GM18520 (cell line): ENCODE data around the gene HDAC8.
"Not testable (repeated sequence)": the region's sequence is repeated elsewhere in the genome, so short reads cannot be mapped to it uniquely, and the experiment has no call there.

Source experiments
- ATAC-seq: cut with Tn5 transposase; IDR thresholded peaks from one replicate; pipeline ENCODE4 v1.9.1; 2021; ENCODE audit not compliant: unreplicated experiment

The HDAC8 gene

DNA sequence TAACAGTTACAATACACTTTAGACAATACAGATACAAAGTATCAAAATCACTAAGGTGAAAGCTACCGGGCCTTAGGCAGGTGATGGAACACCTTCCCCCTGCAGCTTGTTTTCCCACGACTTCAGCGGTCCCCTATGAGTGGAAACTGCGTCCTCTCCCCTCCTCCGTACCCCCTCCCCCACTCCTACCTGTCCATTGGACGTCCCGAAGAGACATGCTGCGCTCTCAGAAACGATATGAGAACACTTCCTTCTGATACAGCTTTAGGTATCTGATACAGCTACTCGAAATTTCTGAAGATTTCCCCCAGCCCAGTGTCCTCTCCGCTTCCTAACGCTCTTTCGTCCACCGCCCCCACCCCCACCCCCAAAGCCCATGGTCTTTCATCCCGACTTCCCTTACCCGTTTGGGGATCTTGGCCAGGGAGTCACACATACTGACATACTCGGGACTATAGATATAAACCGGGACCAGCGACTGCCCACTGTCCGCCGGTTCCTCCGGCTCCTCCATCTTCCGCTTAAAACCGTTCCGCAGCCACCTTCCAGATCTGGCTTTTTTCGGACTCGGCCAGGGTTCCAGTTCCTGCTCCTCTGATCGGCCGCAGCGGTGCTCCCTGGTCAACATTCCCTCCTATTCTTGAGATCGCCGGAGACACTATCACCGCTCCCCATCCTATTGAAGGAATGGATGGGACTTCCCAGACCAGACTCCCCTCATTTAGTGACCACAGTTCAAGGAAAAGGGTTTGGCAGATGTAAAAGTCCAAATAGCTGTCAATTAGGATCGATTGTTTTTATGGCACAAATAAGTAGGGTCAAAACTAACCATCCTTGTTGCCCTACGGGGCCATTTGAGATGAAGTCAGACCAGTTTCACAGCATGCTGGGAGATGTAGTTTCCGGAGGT, at the start of gene HDAC8:
Gene HDAC8 (minus strand): TSS at position 596 of the 910 bp plus-strand sequence. CDS start 82 bp downstream, at position 514.
- ATAC-seq = peak; percentile 93

DNA sequence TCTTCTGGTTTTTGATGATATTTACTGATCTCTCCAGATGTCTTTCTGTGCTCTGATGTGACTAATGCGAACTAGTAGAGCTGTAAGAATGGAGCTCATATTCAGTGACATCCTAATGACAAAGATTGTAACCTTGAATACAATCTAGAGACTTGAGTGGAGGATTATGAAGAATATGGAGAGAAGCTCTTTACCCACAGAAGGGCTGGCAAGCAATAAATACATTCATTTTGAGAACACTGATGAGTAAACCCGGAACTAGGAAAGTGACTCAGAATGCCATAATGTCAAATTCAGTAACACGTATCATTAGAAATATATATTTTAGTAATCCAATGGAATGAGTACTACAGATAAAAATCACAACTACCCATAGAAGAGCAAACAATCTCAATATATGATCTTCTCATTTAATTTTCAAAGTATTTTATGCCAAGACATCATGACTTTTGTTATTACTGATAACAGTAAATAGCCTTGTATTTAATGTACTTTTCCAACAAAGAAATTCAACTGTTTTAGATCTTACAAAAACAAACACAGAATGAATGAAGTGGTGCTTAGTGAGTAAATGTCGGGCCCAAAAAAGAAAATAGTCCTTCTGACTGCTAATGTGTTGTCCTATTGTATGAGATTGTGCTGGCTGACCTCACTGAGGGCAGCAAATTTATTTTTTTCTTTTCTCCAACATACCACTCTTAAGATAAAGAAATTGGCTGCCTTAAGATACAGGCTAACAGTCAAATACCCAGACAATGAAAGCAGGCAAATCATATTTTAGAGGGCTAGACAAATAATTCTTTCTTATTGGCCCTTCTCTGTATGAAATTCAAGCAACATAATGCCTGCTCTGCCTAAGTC, 49.2 kb upstream of the HDAC8 start:
- ATAC-seq = peak; percentile 91

DNA sequence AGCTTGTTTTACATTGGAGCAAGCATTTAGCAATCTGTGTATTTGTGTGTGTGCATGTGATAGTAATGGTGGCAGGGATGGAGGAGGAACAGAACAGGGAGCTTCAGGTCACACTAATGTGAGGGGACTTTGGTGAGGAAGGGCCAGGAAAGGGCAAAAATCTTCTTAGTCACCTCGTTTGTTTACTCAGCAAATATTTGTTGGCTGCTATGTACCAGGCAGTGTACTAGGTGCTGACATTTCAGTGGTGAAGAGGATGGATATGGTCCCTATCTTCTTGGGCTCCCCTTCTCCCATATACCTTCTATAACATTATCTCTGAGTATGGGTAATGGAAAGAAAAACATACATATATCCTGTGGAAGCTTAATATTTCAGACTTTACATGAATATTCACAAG, 48.5 kb upstream of the HDAC8 start:
- ATAC-seq = peak; percentile 5

DNA sequence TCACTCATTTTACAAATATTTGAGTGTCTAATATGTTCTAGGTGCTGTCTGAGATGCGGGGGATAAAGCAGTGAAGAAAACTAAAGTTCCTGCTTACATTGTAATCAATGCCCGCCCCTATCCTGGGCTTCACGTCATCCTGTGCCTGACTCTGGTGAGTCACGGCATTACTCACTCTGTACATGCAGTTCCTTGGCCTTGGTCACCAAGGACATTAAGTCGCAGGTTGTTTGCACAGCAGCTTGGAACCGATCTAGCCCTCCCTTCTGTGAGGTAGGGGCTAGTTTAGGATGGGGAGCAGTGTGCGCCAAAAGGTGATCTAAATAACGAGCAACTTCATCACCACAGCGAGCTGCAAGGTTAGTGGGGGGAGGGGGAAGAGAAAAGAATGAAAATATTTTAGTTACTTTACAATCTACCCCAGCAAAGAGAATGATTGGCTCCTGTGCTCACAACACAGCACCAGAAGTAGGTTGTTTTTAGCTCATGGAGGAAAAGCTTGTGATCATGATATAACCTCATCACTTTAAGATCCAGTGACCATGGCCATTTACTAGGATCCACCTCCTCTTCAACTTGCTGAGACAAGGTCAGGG, 48.0 kb upstream of the HDAC8 start:
- ATAC-seq = no peak

DNA sequence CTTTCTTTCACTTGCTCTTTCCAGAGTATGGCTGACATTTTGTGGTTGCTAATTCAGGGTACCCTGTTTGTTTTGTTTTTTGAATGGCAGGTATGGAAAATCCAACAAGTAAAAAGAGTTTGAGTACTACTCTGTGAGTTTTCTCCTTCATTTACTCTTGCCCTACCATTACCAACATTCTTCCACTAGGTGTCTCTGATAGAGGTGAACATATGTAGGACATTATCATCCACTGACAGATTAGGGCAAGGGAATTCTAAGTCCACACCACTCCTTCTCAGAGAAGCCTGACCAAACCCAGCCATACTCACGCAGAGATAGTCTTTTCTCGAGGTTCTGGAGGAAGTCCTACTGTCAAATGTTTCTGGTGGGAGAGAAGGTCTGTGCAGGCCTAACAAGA, 36.7 kb upstream of the HDAC8 start:
- no peak for ATAC-seq

DNA sequence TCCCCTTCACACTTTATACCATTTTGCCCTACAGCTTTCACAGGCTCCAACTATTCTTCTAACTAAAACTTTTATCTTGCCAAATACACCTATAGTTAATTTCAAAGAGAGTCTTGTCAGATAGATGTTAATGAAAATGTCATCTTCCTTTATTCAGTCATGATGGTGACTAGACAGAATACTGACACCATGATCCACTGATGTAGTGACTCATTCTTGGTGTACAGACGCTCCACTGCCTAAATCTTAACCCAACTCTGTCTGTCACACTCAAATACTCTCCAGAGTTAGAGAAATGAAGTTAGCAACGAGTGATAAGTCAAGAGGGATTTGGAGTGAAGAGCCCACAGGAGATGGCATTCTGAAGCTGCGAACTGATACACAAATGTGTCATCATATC, 32.1 kb upstream of the HDAC8 start:
- no peak for ATAC-seq

DNA sequence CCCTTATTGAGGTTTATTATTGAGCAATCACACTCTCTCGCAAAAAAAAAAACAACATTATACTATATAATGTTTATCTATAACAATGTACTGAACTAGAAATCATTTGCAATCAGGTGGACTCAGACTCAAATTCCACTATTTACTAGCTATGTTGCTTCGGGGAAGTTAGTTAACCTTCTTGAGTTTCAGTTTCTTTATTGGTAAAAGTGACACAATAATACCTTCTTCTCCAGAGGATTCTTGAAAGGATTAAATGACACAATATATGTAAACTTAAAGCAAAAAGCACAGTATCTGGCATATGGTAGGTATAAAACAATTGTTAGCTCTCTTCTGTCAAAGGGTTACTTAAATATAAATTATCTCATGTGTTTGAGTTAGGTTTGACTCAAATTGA, 31.5 kb upstream of the HDAC8 start:
- ATAC-seq = no peak

DNA sequence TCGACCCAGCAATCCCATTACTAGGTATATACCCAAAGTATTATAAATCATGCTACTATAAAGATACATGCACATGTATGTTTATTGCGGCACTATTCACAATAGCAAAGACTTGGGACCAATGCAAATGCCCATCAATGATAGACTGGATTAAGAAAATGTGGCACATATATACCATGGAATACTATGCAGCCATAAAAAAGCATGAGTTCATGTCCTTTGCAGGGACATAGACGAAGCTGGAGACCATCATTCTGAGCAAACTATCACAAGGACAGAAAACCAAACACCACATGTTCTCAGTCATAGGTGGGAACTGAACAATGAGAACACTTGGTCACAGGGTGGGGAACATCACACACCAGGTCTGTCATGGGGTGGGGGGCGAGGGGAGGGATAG, 18.4 kb upstream of the HDAC8 start:
- not testable (repeated sequence) for ATAC-seq

DNA sequence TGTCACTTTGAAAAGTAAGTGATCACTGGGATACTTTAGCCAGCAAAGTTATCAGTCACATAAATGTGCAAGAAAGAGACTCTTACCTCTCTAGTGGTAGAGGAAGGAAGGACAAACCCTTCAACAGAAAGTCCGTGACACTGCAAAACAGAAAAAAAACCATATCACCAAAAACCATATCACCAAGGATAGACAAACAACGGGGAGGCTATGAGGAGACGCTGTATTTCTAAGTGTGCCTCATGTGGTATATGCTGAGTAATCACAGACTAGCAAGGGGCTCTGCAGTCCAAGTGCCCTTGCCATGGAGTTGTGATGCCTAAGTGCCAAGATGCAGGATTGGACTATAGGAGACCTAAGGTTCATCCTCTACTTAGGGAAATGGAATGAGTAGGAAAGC, 11.5 kb upstream of the HDAC8 start:
- no peak for ATAC-seq

DNA sequence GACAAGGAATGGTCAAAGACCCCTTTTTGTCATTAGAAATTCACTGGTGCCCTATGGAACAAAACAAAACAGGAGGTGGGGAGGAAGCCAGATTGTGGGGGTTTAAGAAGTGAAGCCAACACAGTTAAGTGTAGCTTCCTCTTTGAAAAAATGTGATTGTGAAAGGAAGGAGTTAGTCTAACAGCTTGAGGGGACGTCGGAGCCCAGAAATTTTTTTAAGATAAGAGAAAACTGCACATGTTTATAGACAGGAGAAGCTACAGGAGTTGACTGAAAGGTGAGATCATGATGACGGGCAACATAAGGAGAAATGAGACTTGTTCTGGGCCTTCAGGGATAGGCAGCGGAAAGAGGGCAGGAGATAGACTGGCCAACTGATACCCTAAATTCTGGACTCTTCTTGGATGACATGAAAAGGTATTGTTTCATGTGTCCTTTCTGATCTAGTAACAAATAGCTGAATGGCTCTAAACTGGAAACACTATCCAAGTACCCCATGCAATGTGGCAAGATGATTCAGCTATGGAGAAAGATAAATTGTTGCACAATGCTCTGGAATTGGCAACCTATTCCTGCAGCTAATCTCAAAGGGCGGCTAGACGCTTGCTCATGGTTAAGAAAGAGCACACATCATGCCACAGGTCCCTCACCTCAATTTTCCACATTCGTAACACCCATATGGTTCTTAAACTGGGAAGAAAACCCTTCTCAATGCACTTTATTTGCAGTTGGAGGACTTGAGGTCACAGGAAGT, 3.7 kb upstream of the HDAC8 start:
- ATAC-seq = no peak

DNA sequence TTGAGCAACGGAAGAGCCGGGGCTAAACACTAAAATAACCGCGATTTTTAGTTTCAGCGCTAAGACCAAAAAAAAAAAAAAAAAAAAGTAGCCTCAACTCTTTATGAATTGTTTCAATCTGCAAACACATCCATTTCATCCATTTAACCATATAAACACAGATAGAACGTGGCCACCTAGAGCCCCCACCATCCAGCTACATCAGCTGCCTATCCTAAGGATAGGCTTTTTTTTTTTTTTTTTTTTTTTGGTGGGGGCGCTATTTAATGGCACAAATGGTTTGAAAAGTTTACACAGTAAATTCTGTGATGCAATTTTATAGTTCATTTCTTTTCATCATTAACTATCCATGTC, 492 bp upstream of the HDAC8 start:
- ATAC-seq = no peak

DNA sequence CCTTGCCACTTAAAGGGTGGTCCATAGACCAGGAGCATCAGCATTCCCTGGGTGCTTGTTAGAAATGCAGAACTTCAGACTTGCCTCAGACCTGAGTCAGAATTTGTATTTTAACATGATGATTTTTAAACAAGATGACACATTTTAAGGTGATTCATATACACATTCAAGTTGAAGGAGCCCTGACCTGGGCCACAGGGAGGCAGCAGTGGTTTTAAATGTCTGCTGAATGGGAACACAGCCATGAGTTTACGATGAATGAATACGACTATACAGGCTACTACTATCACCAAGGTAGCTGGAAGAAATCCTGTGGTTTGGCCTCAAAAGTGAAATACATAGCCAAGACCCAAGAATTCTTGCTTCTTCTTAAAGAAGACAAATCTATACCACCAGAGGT, 2.9 kb downstream of the HDAC8 start:
- ATAC-seq = no peak

DNA sequence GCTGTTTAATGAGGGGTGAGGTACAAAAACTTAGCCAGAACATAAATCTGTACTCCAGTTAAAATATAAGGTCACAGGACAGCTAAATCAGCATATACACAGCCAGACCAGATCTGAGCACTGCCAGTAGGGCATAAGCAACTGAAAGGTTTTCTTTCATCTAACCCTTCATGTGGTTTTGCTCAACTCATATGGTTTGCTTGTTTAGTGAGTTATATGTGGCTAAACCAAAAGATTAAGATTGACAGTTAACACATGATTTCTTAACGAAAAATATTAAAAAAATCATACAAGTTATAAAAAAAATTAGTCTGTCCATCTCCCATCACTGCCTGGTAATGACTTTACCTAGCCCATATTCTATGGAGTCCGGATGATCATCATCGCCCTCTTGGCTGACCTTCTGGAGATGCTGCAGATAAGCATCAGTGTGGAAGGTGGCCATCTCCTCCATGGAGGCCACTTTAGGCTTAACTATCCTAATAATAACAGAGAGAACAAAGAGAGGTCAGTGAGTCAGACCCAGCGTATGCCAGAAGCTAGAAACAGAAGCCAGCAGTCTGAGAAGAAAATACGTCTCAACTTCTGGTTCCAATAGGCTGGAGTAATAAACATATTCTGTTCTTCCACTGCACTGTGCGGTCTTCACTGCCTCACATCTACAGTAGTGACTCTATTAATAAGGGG, 4.1 kb downstream of the HDAC8 start:
- no peak for ATAC-seq

DNA sequence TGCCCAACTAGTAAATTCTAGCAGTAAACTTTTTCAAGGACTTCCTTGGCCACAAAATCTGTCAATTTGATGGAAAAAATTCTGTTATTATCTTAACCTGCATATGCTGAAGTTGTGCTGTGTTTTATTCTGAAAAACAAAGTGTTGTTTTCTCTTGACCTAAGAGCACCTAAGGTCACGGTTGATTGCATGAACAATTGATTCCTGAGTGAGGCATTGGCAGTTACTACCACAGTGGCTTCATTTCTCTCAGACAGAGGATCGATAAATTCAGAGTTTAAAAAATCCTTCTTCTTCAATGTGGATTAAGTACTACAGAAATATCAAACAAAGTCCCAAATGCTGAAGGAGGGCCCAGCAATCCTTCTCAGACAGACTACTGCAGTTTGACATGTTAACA, 6.2 kb downstream of the HDAC8 start:
- ATAC-seq = no peak

DNA sequence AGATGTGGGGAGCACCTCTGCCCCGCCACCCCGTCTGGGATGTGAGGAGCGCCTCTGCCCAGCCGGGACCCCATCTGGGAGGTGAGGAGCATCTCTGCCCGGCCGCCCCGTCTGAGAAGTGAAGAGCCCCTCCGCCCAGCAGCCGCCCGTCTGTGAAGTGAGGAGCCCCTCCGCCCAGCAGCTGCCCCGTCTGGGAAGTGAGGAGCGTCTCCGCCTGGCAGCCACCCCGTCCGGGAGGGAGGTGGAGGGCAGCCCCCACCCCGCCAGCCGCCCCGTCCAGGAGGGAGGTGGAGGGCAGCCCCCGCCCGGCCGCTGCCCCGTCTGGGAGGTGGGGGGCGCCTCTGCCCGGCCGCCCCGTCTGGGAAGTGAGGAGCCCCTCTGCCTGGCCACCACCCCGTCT, 13.0 kb downstream of the HDAC8 start:
- not testable (repeated sequence) for ATAC-seq

DNA sequence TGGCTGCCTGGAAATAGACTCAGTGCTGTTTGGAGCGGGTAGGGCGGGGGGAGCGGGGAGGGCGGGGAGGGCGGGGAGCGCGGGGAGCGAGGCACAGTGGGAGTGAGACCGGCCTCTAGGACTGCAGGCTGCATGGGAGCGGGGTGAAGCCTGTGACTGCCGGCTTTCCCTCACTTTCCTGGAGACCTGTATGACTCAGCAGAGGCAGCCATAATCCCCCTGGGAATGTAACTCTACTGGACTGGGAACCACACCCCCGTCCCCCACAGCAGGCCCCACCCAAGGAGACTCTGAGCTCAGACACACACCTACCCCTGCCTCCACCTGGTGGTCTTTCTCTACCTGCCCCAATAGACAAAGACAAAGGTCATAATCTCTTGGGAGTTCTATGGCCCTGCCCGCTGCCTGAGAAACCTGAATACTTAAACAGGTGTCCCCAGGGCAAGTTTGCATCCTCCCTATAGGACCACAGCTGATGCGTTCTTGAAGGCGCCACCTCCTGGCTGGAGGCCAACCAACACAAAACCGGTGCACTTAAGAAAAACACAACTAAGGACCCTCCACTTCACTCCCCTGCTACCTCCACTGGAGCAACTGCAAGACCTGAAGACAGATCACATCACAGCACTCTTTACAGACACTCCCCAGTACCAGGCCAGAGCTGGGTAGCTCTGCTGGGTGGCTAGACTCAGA, 18.0 kb downstream of the HDAC8 start:
- ATAC-seq = no peak

DNA sequence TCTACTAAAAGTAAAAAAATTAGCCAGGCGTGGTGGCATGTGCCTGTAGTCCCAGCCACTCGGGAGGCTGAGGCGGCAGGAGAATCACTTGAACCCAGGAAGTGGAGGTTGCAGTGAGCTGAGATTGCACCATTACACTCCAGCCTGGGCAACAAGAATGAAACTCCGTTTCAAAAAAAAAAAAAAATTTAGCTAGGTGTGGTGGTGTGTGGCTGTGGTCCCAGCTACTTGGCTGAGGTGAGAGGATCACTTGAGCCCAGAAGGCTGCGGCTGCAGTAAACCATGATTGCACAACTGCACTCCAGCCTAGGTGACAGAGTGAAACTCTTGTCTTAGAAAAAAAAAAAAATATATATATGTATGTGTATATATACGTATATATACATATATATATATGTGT, 20.2 kb downstream of the HDAC8 start:
- not testable (repeated sequence) for ATAC-seq

DNA sequence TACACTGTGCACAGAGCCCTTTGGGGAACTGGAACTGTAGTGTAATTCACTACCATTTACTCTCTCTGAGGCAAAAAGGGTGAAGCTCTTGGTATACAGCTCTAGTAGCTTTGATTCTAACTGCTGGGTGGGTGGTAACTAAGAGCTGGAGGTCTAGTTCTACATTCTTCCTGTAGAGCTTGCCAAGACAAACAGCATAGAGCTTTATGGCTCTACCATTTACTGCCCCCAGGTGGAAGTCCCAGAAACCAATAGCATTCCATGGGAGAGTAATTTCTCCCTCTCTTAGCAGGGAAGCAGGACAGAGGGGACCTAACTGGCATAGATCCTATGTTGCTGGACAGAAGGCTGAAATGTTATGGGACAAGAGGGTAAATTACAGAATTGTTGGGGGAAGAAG, 26.7 kb downstream of the HDAC8 start:
- no peak for ATAC-seq

DNA sequence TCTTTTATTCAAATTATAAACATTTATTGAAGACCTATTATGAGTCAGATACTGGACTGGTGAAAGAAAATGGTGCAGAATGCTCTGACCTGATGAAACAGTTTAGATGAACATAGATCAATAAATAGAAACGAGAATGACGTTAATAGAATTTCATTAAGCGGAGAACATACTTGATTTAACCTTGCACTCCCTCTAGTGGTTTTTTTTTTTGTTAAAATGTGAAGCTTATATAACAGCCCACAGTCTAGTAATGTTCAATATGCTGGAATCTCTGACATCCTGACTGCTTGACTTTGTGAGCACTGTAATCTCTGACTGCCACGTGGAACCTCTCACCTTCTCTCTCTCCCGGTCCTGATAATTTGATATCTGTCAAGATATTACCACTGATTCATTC, 32.3 kb downstream of the HDAC8 start:
- no peak for ATAC-seq

DNA sequence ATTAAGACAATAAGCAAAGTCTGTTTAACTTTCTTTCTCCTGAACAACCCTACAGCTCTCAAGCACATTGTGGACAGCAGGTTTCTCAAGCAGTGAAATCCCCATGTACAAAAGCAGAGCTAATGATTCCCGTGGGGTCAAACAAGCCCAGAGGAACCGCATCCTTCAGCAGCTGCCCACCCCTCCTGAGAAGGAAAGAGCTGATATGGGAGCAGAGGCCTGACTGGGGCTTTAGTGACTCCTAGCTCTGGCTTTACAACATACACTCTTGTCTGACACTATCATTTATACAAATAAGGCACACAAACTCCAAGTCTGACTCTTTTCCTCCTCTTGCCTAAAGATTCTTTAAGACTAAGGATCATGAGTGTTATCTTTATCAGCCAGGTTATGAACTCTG, 32.8 kb downstream of the HDAC8 start:
- no peak for ATAC-seq
